ENCODE data around the gene PTPRU.

PTPRU gene

GRCh38 chr1:29235955-29236711, at the start of gene PTPRU:
TSS of gene PTPRU (plus strand) at chr1:29236522. CDS start at chr1:29236645, 123 bp downstream.
- peak; percentile 65 for DNase-seq (ENCODE audit: low read depth)

GRCh38 chr1:29186707-29187106, 49.6 kb upstream of the PTPRU start:
- DNase-seq (ENCODE audit: low read depth), result no peak

- DNase-seq (ENCODE audit: low read depth), result no peak
Observed at GRCh38 chr1:29190718-29191117, 45.6 kb upstream of the PTPRU start.

GRCh38 chr1:29193879-29194455, 42.4 kb upstream of the PTPRU start:
- no peak for DNase-seq (ENCODE audit: low read depth)

- DNase-seq (ENCODE audit: low read depth), result no peak
Observed at GRCh38 chr1:29195881-29196291, 40.4 kb upstream of the PTPRU start.

GRCh38 chr1:29196863-29197589, 39.3 kb upstream of the PTPRU start:
- DNase-seq (ENCODE audit: low read depth), result no peak

GRCh38 chr1:29197590-29197924, 38.8 kb upstream of the PTPRU start:
- no peak for DNase-seq (ENCODE audit: low read depth)

- DNase-seq (ENCODE audit: low read depth), result no peak
Observed at GRCh38 chr1:29197993-29198392, 38.3 kb upstream of the PTPRU start.

GRCh38 chr1:29200906-29201594, 35.3 kb upstream of the PTPRU start:
- DNase-seq (ENCODE audit: low read depth), result no peak

GRCh38 chr1:29201595-29202051, 34.7 kb upstream of the PTPRU start:
- DNase-seq (ENCODE audit: low read depth), result no peak

- DNase-seq (ENCODE audit: low read depth), result no peak
Observed at GRCh38 chr1:29202053-29202452, 34.3 kb upstream of the PTPRU start.

GRCh38 chr1:29202584-29203340, 33.6 kb upstream of the PTPRU start:
- peak; percentile 89 for DNase-seq (ENCODE audit: low read depth)

GRCh38 chr1:29208442-29208841, 27.9 kb upstream of the PTPRU start:
- no peak for DNase-seq (ENCODE audit: low read depth)

GRCh38 chr1:29209173-29209572, 27.1 kb upstream of the PTPRU start:
- DNase-seq (ENCODE audit: low read depth), result no peak

- no peak for DNase-seq (ENCODE audit: low read depth)
Observed at GRCh38 chr1:29210278-29211085, 25.8 kb upstream of the PTPRU start.

GRCh38 chr1:29211086-29212030, 25.0 kb upstream of the PTPRU start:
- DNase-seq (ENCODE audit: low read depth), result no peak

GRCh38 chr1:29213055-29213454, 23.3 kb upstream of the PTPRU start:
- no peak for DNase-seq (ENCODE audit: low read depth)

- DNase-seq (ENCODE audit: low read depth), result no peak
Observed at GRCh38 chr1:29217633-29218032, 18.7 kb upstream of the PTPRU start.

- no peak for DNase-seq (ENCODE audit: low read depth)
Observed at GRCh38 chr1:29218223-29218622, 18.1 kb upstream of the PTPRU start.

- DNase-seq (ENCODE audit: low read depth), result no peak
Observed at GRCh38 chr1:29221296-29221695, 15.0 kb upstream of the PTPRU start.

All from stimulated activated CD8-positive, alpha-beta memory T cell treated with anti-CD3 and anti-CD28 coated beads, Interleukin-7, amount 100 ng/mL, for 24 hours (primary cell).